Measurements from ENCODE around the gene SIGLEC1.

The SIGLEC1 gene

DNA sequence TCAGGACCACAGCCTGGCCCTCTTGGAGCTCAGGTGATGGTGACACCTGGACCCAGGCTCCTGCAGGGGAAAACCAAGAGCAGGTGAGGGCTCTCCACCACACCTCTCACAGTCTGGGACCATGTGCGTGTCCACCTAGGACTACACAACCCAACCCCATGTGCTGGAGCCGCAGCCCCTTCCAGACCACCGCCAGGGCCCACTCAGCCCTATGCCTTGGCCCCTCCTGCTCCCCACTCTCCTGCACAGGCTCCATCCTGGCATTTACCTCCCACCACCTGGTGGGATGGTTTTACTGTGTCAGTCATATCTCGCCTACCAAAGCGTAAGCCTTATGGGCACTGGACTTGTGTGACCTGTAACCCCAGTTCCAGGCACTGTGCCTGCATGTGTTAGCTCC is 17.5 kb downstream of the SIGLEC1 start:
- Histone ChIP-seq H3K4me3 (no peak overlapping the region), H3K4me1 (no peaks in the 10 kb centered on the region), H3K9me3 (no peaks in the 10 kb centered on the region; the same call in 1 of the 2 replicates), H3K27me3 (ENCODE audit: low read depth) (no peaks in the 10 kb centered on the region), H3K36me3 (replicated peaks) (no peaks in the 10 kb centered on the region)
- DNase-seq (ENCODE audit: low spot score in 2 of 2): no peak
- in situ Hi-C loops (cut with MboI; ENCODE audit: low sequenced_read_pairs): no loop called here

DNA sequence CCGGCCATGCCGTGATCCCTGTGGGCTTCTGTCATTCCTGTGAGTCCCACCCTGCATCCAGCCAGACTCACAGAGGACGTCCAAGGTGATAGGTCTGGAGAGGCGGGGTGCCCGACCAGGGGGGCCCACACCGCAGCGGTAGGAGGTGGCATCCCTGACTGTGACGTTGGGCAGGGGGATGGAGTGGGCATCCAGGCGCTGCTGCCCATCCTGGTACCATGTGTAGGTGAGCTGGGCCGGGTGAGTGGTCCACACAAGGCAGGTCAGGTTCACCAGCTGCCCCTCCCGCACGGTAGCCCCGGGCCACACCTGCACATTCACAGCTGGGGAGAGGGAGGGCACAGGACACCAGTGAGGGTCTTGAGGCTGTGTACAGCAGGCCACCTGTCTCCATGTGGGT is 19.0 kb downstream of the SIGLEC1 start:
- in situ Hi-C loops (cut with MboI; ENCODE audit: low sequenced_read_pairs): no loop called here
- no peaks in the 10 kb centered on the region; the same call in 1 of the 2 replicates for H3K9me3 ChIP-seq
- no peaks in the 10 kb centered on the region for H3K27me3 ChIP-seq (ENCODE audit: low read depth)
- DNase-seq (ENCODE audit: low spot score in 2 of 2): no peak
- H3K36me3 ChIP-seq (replicated peaks): no peaks in the 10 kb centered on the region
- H3K4me3 ChIP-seq: no peak overlapping the region
- H3K4me1 ChIP-seq: no peaks in the 10 kb centered on the region

GRCh38 chr20:3692706-3693294 is 19.6 kb downstream of the SIGLEC1 start:
- Histone ChIP-seq H3K4me3 (no peak overlapping the region), H3K9me3 (no peaks in the 10 kb centered on the region; the same call in 1 of the 2 replicates), H3K36me3 (replicated peaks) (no peaks in the 10 kb centered on the region), H3K27me3 (ENCODE audit: low read depth) (no peaks in the 10 kb centered on the region), H3K4me1 (no peaks in the 10 kb centered on the region)
- no peak for DNase-seq (ENCODE audit: low spot score in 2 of 2)
- in situ Hi-C loops (cut with MboI; ENCODE audit: low sequenced_read_pairs): no loop called here

GRCh38 chr20:3691897-3692296 is 20.5 kb downstream of the SIGLEC1 start:
- no peaks in the 10 kb centered on the region for H3K4me1 ChIP-seq
- H3K4me3 ChIP-seq: no peak overlapping the region
- in situ Hi-C loops (cut with MboI; ENCODE audit: low sequenced_read_pairs): no loop called here
- H3K36me3 ChIP-seq (replicated peaks): no peaks in the 10 kb centered on the region
- H3K27me3 ChIP-seq (ENCODE audit: low read depth): no peaks in the 10 kb centered on the region
- H3K9me3 ChIP-seq: no peaks in the 10 kb centered on the region; the same call in 1 of the 2 replicates
- DNase-seq (ENCODE audit: low spot score in 2 of 2): no peak

GRCh38 chr20:3691306-3691705 is 21.1 kb downstream of the SIGLEC1 start:
- Histone ChIP-seq H3K4me3 (no peak overlapping the region), H3K4me1 (no peaks in the 10 kb centered on the region), H3K27me3 (ENCODE audit: low read depth) (no peaks in the 10 kb centered on the region), H3K9me3 (no peaks in the 10 kb centered on the region; the same call in 1 of the 2 replicates), H3K36me3 (replicated peaks) (no peaks in the 10 kb centered on the region)
- DNase-seq (ENCODE audit: low spot score in 2 of 2): no peak
- in situ Hi-C loops (cut with MboI; ENCODE audit: low sequenced_read_pairs): no loop called here

GRCh38 chr20:3690413-3690812 is 22.0 kb downstream of the SIGLEC1 start:
- in situ Hi-C loops (cut with MboI; ENCODE audit: low sequenced_read_pairs): no loop called here
- H3K9me3 ChIP-seq: no peaks in the 10 kb centered on the region
- H3K4me3 ChIP-seq: no peak overlapping the region
- no peaks in the 10 kb centered on the region for H3K4me1 ChIP-seq
- no peaks in the 10 kb centered on the region for H3K27me3 ChIP-seq (ENCODE audit: low read depth)
- DNase-seq (ENCODE audit: low spot score in 2 of 2): no peak
- H3K36me3 ChIP-seq (replicated peaks): no peaks in the 10 kb centered on the region

DNA sequence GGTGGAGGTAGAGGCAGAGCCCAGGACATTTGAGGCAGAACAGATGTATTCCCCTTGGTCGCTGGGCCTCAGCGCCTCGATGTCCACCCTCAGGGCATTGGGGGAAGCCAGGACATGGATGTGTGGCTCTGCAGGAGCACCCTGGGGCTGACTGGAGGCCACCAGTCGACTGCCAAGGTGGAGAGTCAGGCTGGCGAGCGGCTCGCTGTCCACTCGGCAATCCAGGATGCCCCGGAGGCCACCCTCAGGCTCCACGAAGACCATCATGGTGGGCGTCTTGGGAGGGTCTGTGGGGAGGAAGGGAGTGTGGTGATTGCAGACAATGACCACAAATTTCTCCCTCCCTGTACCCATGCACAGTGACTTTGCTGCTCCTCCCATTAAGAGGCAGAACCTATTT is 22.4 kb downstream of the SIGLEC1 start:
- no peak overlapping the region for H3K4me3 ChIP-seq
- H3K36me3 ChIP-seq (replicated peaks): no peaks in the 10 kb centered on the region
- no peak for DNase-seq (ENCODE audit: low spot score in 2 of 2)
- no peaks in the 10 kb centered on the region for H3K9me3 ChIP-seq
- no peaks in the 10 kb centered on the region for H3K27me3 ChIP-seq (ENCODE audit: low read depth)
- in situ Hi-C loops (cut with MboI; ENCODE audit: low sequenced_read_pairs): no loop called here
- H3K4me1 ChIP-seq: peaks cover under 1% of the 10 kb centered on the region

DNA sequence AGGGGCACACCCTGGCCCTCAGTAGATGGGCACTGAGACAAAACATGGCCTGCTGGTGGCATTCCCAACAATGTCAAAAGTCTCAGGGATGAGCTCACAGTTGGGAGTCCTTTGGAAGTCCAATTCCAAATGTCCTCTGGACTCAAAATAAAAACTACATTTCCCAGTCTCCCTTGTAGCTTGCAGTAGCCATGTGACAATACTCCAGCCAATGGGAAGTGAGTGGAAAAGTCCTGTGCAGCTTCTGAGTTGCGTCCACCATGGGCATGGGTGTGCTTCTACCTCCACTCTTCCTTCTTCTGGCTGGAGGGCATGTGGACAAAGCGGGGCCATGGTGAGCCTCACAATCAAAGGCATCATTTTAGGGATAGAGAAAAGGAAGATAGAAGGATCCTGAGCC is 24.7 kb downstream of the SIGLEC1 start:
- in situ Hi-C loops (cut with MboI; ENCODE audit: low sequenced_read_pairs): no loop called here
- DNase-seq (ENCODE audit: low spot score in 2 of 2): peak; percentile 32 to 51
- Histone ChIP-seq H3K9me3 (no peaks in the 10 kb centered on the region), H3K36me3 (replicated peaks) (no peaks in the 10 kb centered on the region), H3K27me3 (ENCODE audit: low read depth) (no peaks in the 10 kb centered on the region), H3K4me3 (no peak overlapping the region), H3K4me1 (peaks cover 13% of the 10 kb centered on the region)

DNA sequence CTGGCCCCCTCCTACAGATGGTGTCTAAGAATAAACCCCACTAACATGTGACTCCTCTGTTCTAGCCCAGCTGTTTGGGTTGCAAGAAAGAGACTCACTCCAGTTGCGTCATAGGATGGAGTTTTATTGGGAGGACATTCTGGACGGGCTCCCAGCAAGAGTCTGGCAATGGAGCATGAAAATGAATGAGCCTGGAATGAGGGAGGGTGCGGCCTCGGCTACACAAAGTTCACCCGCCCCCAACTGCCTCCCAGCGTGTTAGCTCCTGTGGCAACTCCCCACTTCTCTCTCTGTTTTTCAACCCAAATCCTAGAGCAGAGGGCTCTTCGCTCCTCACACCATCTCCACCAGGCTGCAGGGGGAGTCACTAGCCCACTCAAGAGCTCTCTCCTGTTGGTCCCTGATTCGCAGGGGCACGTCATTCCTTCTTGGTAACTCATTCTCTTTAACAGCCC is 25.5 kb downstream of the SIGLEC1 start:
- peaks cover 13% of the 10 kb centered on the region for H3K4me1 ChIP-seq
- DNase-seq (ENCODE audit: low spot score in 2 of 2): no peak
- no peaks in the 10 kb centered on the region for H3K27me3 ChIP-seq (ENCODE audit: low read depth)
- H3K36me3 ChIP-seq (replicated peaks): no peaks in the 10 kb centered on the region
- H3K4me3 ChIP-seq: no peak overlapping the region
- H3K9me3 ChIP-seq: no peaks in the 10 kb centered on the region
- in situ Hi-C loops (cut with MboI; ENCODE audit: low sequenced_read_pairs): no loop called here

DNA sequence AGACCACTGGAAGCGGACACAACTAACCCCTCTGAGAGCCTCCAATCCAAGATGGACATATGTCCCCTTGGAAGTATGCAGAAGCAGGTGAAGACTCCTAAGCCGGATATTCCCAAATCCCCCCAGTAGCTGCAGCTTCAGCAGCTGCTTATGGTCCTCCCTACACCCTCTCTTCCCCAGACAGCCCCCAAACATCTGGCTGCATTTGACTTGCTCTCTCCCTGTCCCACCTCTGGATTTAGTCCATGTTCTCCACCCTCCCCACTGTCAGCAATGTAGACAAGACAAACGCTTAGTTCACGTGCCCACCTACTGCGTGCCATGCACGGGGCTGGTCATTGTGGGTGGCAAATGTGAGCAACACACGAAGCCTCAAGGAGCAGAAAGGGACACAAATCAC is 26.0 kb downstream of the SIGLEC1 start:
- H3K9me3 ChIP-seq: no peaks in the 10 kb centered on the region
- H3K4me3 ChIP-seq: no peak overlapping the region
- in situ Hi-C loops (cut with MboI; ENCODE audit: low sequenced_read_pairs): no loop called here
- no peaks in the 10 kb centered on the region for H3K36me3 ChIP-seq (replicated peaks)
- no peaks in the 10 kb centered on the region for H3K27me3 ChIP-seq (ENCODE audit: low read depth)
- DNase-seq (ENCODE audit: low spot score in 2 of 2): no peak
- peaks cover 13% of the 10 kb centered on the region for H3K4me1 ChIP-seq

GRCh38 chr20:3685341-3685740 is 27.1 kb downstream of the SIGLEC1 start:
- in situ Hi-C loops (cut with MboI; ENCODE audit: low sequenced_read_pairs): no loop called here
- no peak overlapping the region for H3K4me3 ChIP-seq
- peaks cover 13% of the 10 kb centered on the region for H3K4me1 ChIP-seq
- no peaks in the 10 kb centered on the region for H3K9me3 ChIP-seq
- no peaks in the 10 kb centered on the region for H3K27me3 ChIP-seq (ENCODE audit: low read depth)
- no peaks in the 10 kb centered on the region for H3K36me3 ChIP-seq (replicated peaks)
- DNase-seq (ENCODE audit: low spot score in 2 of 2): no peak

DNA sequence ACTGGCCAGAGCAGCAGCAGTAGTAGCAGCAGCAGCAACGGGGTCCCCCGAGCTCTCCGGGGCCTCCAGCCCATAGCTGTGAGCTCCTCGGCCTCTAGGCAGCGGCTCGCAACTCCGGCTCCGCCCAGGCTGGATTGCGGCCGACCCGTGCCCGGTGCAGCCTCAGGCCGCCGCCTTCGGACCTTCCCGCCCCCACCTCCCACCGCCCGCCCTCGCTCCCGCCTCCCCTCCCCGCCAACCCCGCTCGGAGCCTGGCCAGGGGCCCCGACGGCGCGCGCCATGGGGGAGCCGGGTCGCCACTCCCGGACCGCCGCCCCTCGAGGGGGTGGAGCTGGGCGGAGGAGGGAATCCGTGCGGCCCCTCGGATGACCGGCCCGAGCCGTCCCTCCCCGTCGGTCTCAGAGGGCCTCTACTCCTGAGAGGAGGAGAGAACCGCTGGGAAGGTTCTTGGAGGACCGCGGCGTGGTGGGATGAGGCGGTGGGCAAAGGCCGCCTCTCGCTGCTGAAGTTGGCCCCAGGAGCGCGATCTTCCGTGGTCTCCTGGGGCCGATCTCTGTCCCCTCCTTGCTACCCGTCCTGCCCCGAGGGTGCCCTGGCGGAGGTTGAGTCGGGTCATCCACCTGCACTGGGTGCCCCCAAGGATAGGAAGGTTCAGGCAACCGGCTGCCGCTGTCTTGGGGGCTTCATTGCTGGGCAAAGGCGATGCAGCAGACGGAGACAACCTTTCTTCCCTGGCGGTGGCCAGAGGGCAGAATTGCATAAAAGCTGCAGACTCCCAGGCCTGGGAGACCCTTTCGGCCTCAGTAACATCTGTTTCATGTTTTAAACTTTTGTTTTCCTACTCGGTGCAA is 30.2 kb downstream of the SIGLEC1 start, which contains the start of gene ADAM33:
Gene ADAM33, minus strand, starts transcription at position 80 of the 851 bp plus-strand sequence. Its CDS starts 6 bp downstream, at position 74.
- no peak within 1 kb of the TSS for H3K4me3 ChIP-seq
- no peaks in the 10 kb centered on the region for H3K27me3 ChIP-seq (ENCODE audit: low read depth)
- no peaks in the 10 kb centered on the region for H3K9me3 ChIP-seq
- in situ Hi-C loops (cut with MboI; ENCODE audit: low sequenced_read_pairs): no loop called here
- no peak for DNase-seq (ENCODE audit: low spot score in 2 of 2)
- no peaks in the 10 kb centered on the region for H3K36me3 ChIP-seq (replicated peaks)
- peaks cover 13% of the 10 kb centered on the region for H3K4me1 ChIP-seq

- Histone ChIP-seq H3K4me1 (peaks cover 13% of the 10 kb centered on the region), H3K4me3 (no peak overlapping the region), H3K36me3 (replicated peaks) (no peaks in the 10 kb centered on the region), H3K27me3 (ENCODE audit: low read depth) (no peaks in the 10 kb centered on the region), H3K9me3 (no peaks in the 10 kb centered on the region)
- in situ Hi-C loops (cut with MboI; ENCODE audit: low sequenced_read_pairs): no loop called here
- no peak for DNase-seq (ENCODE audit: low spot score in 2 of 2)
These were observed 31.0 kb downstream of the SIGLEC1 start for GRCh38 chr20:3681352-3681930.

All from HAP-1 (cell line).